CD4-positive, alpha-beta T cell (primary cell): ENCODE measurements around the gene LYPD6. TPM values are rescaled to one million over a fixed set of nuclear protein-coding genes. Genes with fewer than 3 reads are reported as not detected.

Source experiments
- ATAC-seq: fragments of 200-7000 bp; cut with Tn5 transposase; one replicate; pipeline ENCODE4 v1.10.0; 2022; ENCODE audit warnings: mild to moderate bottlenecking; ENCODE audit not compliant: poor library complexity
- CTCF ChIA-PET: fragments of 350-600 bp; sonication (Branson Sonifier 250); formaldehyde crosslinking; loops from one replicate; lab custom pipeline; 2021; ENCODE audit warnings: antibody characterized with exemption, inconsistent platforms; lab: Charles Lee
- POLR2A ChIA-PET: fragments of 350-600 bp; sonication (Branson Sonifier 250); formaldehyde crosslinking; loops from one replicate; lab custom pipeline; 2021; ENCODE audit warnings: antibody characterized with exemption, inconsistent platforms; lab: Charles Lee
- DNase-seq, 14 experiments: peaks; one replicate each; pipeline ENCODE4 v3.0.0-alpha.2; 2013 to 2020; ENCODE audit warnings: mixed read lengths in 2 of 14
- H3K27ac ChIP-seq, 2 donors: one replicate each; pipeline versions ENCODE4 v1.5.1 to v1.7.0; 2013; ENCODE audit warnings: low read length in 2 of 2, low read depth in 1 of 2, mild to moderate bottlenecking in 1 of 2
- H3K27me3 ChIP-seq, 2 experiments: 1 replicate in 1 of 2; 2 replicates in 1 of 2; pipeline versions ENCODE4 v1.6.1 to v1.7.0; 2013; ENCODE audit warnings: low read length in 2 of 2, control low read depth in 1 of 2, mild to moderate bottlenecking in 1 of 2, moderate library complexity in 1 of 2; ENCODE audit not compliant: insufficient read depth in 2 of 2, control insufficient read depth in 1 of 2
- H3K36me3 ChIP-seq: one replicate; pipeline ENCODE4 v1.6.1; 2013; ENCODE audit warnings: low read length, control low read depth; ENCODE audit not compliant: insufficient read depth
- H3K4me1 ChIP-seq: one replicate; pipeline ENCODE4 v1.6.1; 2013; ENCODE audit warnings: low read length, control low read depth; ENCODE audit not compliant: insufficient read depth
- H3K4me3 ChIP-seq: one replicate; pipeline ENCODE4 v1.5.1; 2013; ENCODE audit warnings: mild to moderate bottlenecking, low read length, moderate library complexity
- H3K9me3 ChIP-seq, 2 experiments: 1 replicate in 1 of 2; 2 replicates in 1 of 2; pipeline versions ENCODE4 v1.6.1 to v1.7.0; 2013; ENCODE audit warnings: low read length in 2 of 2, mild to moderate bottlenecking in 2 of 2, control low read depth in 1 of 2, moderate library complexity in 1 of 2; ENCODE audit not compliant: control insufficient read depth in 1 of 2, insufficient read depth in 1 of 2
- H3K27ac Mint-ChIP-seq: one replicate; pipeline ENCODE4 v1.8.0; 2020; ENCODE audit warnings: mixed read lengths
- H3K27me3 Mint-ChIP-seq: one replicate; pipeline ENCODE4 v1.8.0; 2021; ENCODE audit warnings: mixed read lengths
- H3K36me3 Mint-ChIP-seq: one replicate; pipeline ENCODE4 v1.8.0; 2021; ENCODE audit warnings: low read depth, mixed read lengths
- H3K4me1 Mint-ChIP-seq: one replicate; pipeline ENCODE4 v1.8.0; 2021; ENCODE audit warnings: low read depth, mixed read lengths
- H3K4me3 Mint-ChIP-seq: one replicate; pipeline ENCODE4 v1.8.0; 2020; ENCODE audit warnings: mild to moderate bottlenecking, mixed read lengths
- H3K9me3 Mint-ChIP-seq: one replicate; pipeline ENCODE4 v1.8.0; 2020; ENCODE audit warnings: mixed read lengths
- intact Hi-C, 2 experiments: fragments of 100-400 bp; cut with DNase I in 1 of 2; cut with micrococcal nuclease in 1 of 2; formaldehyde crosslinking; loops; one replicate each; pipeline versions ENCODE4 v1.15.1 to v1.9.0; 2023 to 2025; cut with DNase I, micrococcal nuclease
- total RNA-seq, 174 experiments: library from RNA in 2 of 174; stranded (reverse) in 2 of 174; gene quantifications; one replicate each; pipeline ENCODE4 v1.2.3 and lab custom pipeline; 2021 to 2026
- TF ChIP-seq, protein P1 (sequence below): fragments of 200-600 bp; IDR thresholded peaks from one replicate; pipeline ENCODE4 v1.8.0; 2022; ENCODE audit warnings: antibody characterized with exemption, mild to moderate bottlenecking

The LYPD6 gene
- total RNA-seq, 2 experiments from 2014 or later, result not detected

DNA sequence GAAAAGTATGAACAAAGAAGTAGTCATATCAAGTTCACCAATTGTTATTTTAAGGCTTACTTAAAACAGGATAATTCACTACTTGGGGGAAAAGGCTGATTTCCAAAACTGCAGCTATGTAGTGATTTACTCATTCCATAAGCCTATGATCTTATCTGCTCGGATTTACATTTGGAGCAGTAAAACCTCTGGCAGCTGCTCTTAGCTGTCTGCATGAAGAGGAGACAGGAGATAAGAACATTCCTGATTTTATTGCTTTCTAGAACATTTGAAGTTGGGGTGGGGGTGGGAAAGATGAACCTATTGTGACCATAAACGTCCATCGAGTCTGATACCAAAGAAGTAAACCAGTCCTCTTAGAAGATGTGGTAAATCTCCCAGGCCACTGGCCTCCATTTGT, 136.2 kb downstream of the LYPD6 start:
- CTCF ChIA-PET, result interaction anchor here (1.1 kb wide), 1 partner anchor 17 kb away, joined by 3 read pairs; no protein-coding TSS in a partner anchor

DNA sequence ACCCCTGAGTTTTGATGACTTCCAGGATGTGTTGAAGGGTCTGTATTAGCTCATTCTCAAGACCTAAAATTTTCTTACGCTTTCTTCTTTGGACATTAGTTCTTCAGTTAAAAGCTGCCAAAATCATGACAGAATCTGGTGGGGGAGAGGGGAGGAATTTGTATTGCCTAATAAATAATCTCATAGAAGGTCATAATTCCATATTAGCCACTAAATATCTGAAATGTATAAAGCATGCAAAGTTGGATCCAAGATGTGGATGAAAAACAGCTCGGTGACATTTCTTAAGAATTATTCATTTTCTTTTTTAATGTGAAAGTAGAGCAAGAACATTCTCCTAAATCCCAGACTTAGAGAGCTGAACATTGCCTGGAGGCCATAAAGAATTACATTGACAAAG, 137.0 kb downstream of the LYPD6 start:
- no peak overlapping the region for H3K27ac ChIP-seq
- ChIA-PET CTCF (interaction anchor here (1.1 kb wide), 1 partner anchor 16 kb away, joined by 3 read pairs; no protein-coding TSS in a partner anchor), POLR2A (no interaction called here)
- TF ChIP-seq, protein P1, sequence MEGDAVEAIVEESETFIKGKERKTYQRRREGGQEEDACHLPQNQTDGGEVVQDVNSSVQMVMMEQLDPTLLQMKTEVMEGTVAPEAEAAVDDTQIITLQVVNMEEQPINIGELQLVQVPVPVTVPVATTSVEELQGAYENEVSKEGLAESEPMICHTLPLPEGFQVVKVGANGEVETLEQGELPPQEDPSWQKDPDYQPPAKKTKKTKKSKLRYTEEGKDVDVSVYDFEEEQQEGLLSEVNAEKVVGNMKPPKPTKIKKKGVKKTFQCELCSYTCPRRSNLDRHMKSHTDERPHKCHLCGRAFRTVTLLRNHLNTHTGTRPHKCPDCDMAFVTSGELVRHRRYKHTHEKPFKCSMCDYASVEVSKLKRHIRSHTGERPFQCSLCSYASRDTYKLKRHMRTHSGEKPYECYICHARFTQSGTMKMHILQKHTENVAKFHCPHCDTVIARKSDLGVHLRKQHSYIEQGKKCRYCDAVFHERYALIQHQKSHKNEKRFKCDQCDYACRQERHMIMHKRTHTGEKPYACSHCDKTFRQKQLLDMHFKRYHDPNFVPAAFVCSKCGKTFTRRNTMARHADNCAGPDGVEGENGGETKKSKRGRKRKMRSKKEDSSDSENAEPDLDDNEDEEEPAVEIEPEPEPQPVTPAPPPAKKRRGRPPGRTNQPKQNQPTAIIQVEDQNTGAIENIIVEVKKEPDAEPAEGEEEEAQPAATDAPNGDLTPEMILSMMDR, result no peak
- Mint-ChIP-seq H3K27me3 (no peaks in the 10 kb centered on the region), H3K9me3 (peaks cover 2% of the 10 kb centered on the region), H3K4me3 (no peak overlapping the region), H3K27ac (no peak overlapping the region), H3K36me3 (no peaks in the 10 kb centered on the region), H3K4me1 (no peaks in the 10 kb centered on the region)
- H3K4me3 ChIP-seq, result no peak overlapping the region
- H3K9me3 ChIP-seq, result no peaks in the 10 kb centered on the region
- no peak for DNase-seq
- H3K27me3 ChIP-seq, result no peaks in the 10 kb centered on the region
- intact Hi-C loops, result no loop called here
- no peak for ATAC-seq
- H3K4me1 ChIP-seq, result no peaks in the 10 kb centered on the region
- no peaks in the 10 kb centered on the region for H3K36me3 ChIP-seq

More for the DNA sequence above, 136.2 kb downstream of the LYPD6 start:
- Mint-ChIP-seq H3K27me3 (no peaks in the 10 kb centered on the region), H3K4me1 (no peaks in the 10 kb centered on the region), H3K27ac (no peak overlapping the region), H3K4me3 (no peak overlapping the region), H3K9me3 (peaks cover 5% of the 10 kb centered on the region), H3K36me3 (no peaks in the 10 kb centered on the region)
- no peak for ATAC-seq
- POLR2A ChIA-PET, result no interaction called here
- no peak overlapping the region for H3K27ac ChIP-seq
- no peaks in the 10 kb centered on the region for H3K27me3 ChIP-seq
- H3K4me3 ChIP-seq, result no peak overlapping the region
- TF ChIP-seq, protein P1, result no peak
- no peaks in the 10 kb centered on the region for H3K36me3 ChIP-seq
- no peaks in the 10 kb centered on the region for H3K9me3 ChIP-seq
- H3K4me1 ChIP-seq, result no peaks in the 10 kb centered on the region
- DNase-seq, result no peak
- intact Hi-C loops, result no loop called here

DNA sequence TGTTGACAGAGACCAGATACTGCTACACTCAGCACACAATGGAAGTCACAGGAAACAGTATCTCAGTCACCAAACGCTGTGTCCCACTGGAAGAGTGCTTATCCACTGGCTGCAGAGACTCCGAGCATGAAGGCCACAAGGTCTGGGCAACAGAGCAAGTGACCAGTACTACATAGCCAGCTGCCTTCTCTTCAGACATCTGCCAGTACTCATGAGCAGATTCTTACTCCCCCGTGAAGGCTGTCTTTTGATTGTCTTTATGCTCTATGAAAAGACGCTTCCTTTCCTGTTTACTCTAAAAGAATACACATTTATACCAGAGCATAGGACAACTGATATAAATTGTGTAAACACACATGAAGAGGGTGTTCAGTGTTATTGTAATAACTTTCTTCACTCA, 138.2 kb downstream of the LYPD6 start:
- Mint-ChIP-seq H3K4me1 (no peaks in the 10 kb centered on the region), H3K9me3 (no peaks in the 10 kb centered on the region), H3K4me3 (no peak overlapping the region), H3K27me3 (peaks cover 7% of the 10 kb centered on the region), H3K27ac (no peak overlapping the region), H3K36me3 (no peaks in the 10 kb centered on the region)
- DNase-seq, result no peak
- TF ChIP-seq, protein P1, result no peak
- H3K4me1 ChIP-seq, result no peaks in the 10 kb centered on the region
- CTCF ChIA-PET, result no interaction called here
- H3K36me3 ChIP-seq, result no peaks in the 10 kb centered on the region
- intact Hi-C loops, result no loop called here
- H3K27ac ChIP-seq, result no peak overlapping the region
- no peaks in the 10 kb centered on the region for H3K9me3 ChIP-seq
- no peaks in the 10 kb centered on the region for H3K27me3 ChIP-seq
- POLR2A ChIA-PET, result no interaction called here
- ATAC-seq, result no peak
- no peak overlapping the region for H3K4me3 ChIP-seq
